ENCODE data around the gene ORC2. TPM values are rescaled to one million over a fixed set of nuclear protein-coding genes. Genes with fewer than 3 reads are reported as not detected.

The ORC2 gene
- total RNA-seq, 1 donor from 2014 or later = 64.2 TPM

- Mint-ChIP-seq H3K9me3 (no peaks in the 10 kb centered on the region), H3K27me3 (no peaks in the 10 kb centered on the region), H3K4me1 (peaks cover 28% of the 10 kb centered on the region), H3K27ac (peak overlapping the region; percentile 94), H3K36me3 (ENCODE audit: low read depth) (peaks cover 54% of the 10 kb centered on the region), H3K4me3 (peak overlapping the region; percentile 91)
- no peak for DNase-seq
- intact Hi-C loops (cut with micrococcal nuclease) = loop anchor here (1.0 to 10.0 kb wide), 8 partner anchors 26 to 1401 kb away; partner anchors contain the start of genes CFLAR, HYCC2, NIF3L1 and NOP58
These were observed 99.7 kb downstream of the ORC2 start for GRCh38 chr2:200863782-200864175.

GRCh38 chr2:200862532-200863000 lies 100.9 kb downstream of the ORC2 start:
- Mint-ChIP-seq H3K27ac (peak overlapping the region; percentile 94), H3K27me3 (no peaks in the 10 kb centered on the region), H3K36me3 (ENCODE audit: low read depth) (peaks cover 67% of the 10 kb centered on the region), H3K9me3 (no peaks in the 10 kb centered on the region), H3K4me3 (peak overlapping the region; percentile 91), H3K4me1 (peaks cover 36% of the 10 kb centered on the region)
- intact Hi-C loops (cut with micrococcal nuclease) = loop anchor here (1.0 to 10.0 kb wide), 4 partner anchors 51 to 1402 kb away; partner anchors contain the start of genes BZW1, NOP58, SGO2 and SPATS2L
- peak; percentile 89 for DNase-seq

DNA sequence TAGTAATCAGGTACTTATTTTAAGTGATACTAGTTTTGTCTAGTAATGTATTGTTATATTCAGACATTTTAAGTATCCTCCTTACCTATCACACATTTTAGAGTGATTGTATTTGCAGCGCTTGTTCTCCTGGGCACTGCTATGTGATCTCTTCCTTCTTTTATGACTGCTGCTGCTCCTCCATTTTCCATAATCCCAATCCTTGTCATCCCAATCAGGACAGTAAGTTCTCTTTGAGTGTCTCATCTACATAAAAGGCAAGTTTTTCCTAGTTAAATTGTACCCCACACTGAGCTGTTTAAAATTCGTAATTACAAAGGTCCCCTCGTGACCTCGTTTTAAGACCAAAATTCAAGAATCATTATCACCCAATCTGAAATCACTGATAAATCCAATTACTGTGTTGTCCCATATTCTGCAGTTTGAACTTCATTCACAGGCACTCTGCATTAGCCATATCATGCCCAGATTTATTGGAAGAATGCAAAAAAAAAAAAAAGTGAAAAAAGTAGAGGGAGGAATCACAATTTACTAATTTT lies 101.8 kb downstream of the ORC2 start:
- Mint-ChIP-seq H3K36me3 (ENCODE audit: low read depth) (peaks cover 69% of the 10 kb centered on the region), H3K27ac (peak overlapping the region; percentile 94), H3K4me3 (peak overlapping the region; percentile 91), H3K27me3 (no peaks in the 10 kb centered on the region), H3K4me1 (peaks cover 40% of the 10 kb centered on the region), H3K9me3 (no peaks in the 10 kb centered on the region)
- intact Hi-C loops (cut with micrococcal nuclease) = loop anchor here (1.0 to 10.0 kb wide), 4 partner anchors 50 to 1403 kb away; partner anchors contain the start of genes BZW1, NOP58, SGO2 and SPATS2L
- no peak for DNase-seq

DNA sequence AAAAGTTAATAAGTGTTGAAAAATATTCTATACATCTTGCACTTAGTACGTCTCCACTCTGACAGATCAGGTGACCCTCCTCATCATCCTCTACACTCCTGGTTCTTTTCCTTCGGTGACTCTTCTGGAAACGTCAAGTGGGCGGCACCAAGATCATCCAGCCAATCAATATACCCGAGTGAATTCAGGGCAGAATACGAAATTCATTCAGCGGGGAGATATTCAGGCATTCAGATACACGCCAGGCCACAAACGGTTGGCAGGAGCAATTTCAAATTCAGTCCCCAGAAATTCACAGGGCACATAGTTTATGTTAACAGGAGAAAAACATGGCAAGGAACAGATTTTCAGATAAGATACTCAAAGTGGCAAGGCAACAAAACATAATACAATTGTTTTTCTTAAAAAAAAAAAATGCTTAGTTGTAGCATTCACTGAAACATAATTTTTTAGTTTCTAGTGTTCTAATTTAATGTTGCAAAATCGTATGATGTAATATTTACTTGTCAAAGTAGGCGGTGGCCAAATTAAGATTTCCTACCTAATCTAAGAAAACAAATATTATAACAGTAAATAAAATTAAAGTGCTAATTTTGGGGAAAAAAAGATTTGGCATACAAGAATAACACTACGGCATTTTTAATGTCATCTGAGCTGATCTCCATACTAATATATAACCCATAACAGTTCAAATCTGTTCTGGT lies 103.2 kb downstream of the ORC2 start:
- peak overlapping the region; percentile 86 for H3K27ac Mint-ChIP-seq
- no peaks in the 10 kb centered on the region for H3K27me3 Mint-ChIP-seq
- peaks cover 44% of the 10 kb centered on the region for H3K4me1 Mint-ChIP-seq
- peaks cover 78% of the 10 kb centered on the region for H3K36me3 Mint-ChIP-seq (ENCODE audit: low read depth)
- peak; percentile 73 for DNase-seq
- H3K9me3 Mint-ChIP-seq = no peaks in the 10 kb centered on the region
- intact Hi-C loops (cut with micrococcal nuclease) = loop anchor here (5.0 to 10.0 kb wide), 3 partner anchors 333 to 1405 kb away; partner anchors contain the start of genes NOP58, SGO2 and SPATS2L
- peak overlapping the region; percentile 80 for H3K4me3 Mint-ChIP-seq

Other genes starting within 250 kb of the ORC2 start
- gene BZW1, start 151.8 kb downstream of the ORC2 start, total RNA-seq = 489 and 490 TPM in 2 replicates
- 99.3 and 100 TPM in 2 replicates for gene CLK1, start 99.0 kb downstream of the ORC2 start, total RNA-seq
- 52.6 and 52.8 TPM in 2 replicates for gene PPIL3, start 74.6 kb downstream of the ORC2 start, total RNA-seq
- 30.7 and 33.4 TPM in 2 replicates for gene NIF3L1, start 74.3 kb downstream of the ORC2 start, total RNA-seq
- gene HYCC2, start 108.0 kb upstream of the ORC2 start, total RNA-seq = 24.4 and 26.2 TPM in 2 replicates
- gene NDUFB3, start 108.3 kb upstream of the ORC2 start, total RNA-seq = 112 and 113 TPM in 2 replicates
- 402 and 415 TPM in 2 replicates for gene CFLAR, start 152.5 kb upstream of the ORC2 start, total RNA-seq
- gene CASP10, start 219.5 kb upstream of the ORC2 start, total RNA-seq = 12.7 and 13.1 TPM in 2 replicates